NCI-H226 (cell line): ENCODE results near the gene GEMIN4.
"Not testable (repeated sequence)": the region's sequence is repeated elsewhere in the genome, so short reads cannot be mapped to it uniquely, and the experiment has no call there.

ENCODE experiments used
- DNase-seq: peaks from one replicate; pipeline ENCODE4 v3.0.0-alpha.2; 2015

GEMIN4 gene

DNA sequence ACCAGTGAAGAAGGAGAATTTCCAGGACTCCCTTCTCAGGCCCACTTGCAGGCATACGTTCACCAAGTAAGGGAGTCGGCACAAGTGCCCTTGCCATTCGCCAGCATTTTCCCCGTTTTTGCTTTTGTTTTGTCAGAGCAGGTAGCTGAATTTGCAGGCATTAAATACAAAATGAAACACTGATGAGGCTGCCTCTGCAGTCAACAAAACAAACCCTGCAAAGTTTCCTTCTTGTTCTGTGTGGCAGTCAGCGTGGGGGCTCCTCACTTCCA lies 22.2 kb upstream of the GEMIN4 start:
- DNase-seq, result no peak

GRCh38 chr17:773467-774312 lies 21.6 kb upstream of the GEMIN4 start:
- DNase-seq, result no peak

DNA sequence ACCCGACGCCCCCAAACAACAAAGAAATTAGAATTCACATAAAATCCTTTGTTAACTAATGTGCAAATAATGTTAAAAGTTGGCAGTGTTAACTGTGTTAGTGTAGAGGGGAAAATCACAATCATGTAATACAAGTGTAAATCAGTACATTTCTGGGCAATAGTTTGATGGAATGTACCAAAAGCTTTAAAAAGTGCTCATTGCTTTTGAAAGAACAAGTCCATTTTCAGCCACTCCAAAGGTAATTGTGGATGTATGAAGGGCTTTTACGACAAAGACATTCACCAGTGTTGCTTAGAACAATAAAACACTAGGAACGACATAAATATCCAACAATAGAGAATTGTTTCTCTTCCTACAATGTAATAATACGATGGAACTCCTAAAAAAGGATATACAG lies 21.0 kb upstream of the GEMIN4 start:
- DNase-seq, result no peak

- no peak for DNase-seq
Measured at GRCh38 chr17:767076-767475, 15.0 kb upstream of the GEMIN4 start.

GRCh38 chr17:760371-760770 lies 8.3 kb upstream of the GEMIN4 start:
- DNase-seq, result no peak

DNA sequence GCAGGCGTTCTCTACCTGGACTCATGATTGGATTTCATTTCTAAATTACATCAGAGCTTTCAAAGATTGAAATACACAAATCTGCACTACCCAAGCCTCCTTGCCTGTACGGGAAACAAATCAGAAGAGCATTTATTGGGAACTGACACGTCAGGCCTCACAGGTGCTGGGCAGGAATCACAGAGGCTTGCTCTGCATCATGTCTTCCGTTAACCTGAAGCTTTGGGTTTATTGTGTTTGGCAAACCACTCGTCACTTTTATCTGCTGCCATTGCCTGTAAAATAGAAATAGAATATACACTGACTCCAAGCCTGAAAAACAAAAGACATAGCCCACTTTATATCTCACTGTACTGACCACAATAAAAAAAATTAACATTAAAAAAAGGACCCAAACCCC lies 7.9 kb upstream of the GEMIN4 start:
- DNase-seq, result no peak

DNA sequence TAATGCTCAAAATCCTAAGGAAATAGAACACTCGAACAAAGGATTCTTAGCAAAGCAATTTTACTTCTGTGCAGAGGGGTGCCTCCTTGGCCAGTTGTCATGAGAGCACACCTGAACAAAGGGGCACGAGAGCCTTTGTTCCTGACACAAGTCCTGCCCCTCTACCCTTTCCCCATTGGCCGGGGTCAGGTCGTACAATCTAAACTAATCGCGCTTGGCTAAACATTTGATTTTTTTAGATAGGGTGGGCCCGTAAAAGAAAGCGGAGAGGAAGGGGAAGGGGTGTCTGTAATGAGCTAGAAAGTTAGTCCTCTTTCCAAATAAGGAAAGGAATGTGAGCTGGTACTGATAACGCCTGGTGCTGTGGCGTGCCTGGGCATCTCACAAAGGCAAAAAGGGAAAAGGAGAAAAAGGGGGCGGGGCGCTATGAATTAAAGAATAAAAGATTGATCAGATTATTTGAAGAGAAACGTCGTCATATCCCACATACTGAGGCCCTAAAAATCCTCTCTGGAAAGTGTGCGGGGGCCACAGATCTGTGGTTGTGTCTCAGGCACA lies 4.0 kb upstream of the GEMIN4 start:
- DNase-seq, result not testable (repeated sequence)

DNA sequence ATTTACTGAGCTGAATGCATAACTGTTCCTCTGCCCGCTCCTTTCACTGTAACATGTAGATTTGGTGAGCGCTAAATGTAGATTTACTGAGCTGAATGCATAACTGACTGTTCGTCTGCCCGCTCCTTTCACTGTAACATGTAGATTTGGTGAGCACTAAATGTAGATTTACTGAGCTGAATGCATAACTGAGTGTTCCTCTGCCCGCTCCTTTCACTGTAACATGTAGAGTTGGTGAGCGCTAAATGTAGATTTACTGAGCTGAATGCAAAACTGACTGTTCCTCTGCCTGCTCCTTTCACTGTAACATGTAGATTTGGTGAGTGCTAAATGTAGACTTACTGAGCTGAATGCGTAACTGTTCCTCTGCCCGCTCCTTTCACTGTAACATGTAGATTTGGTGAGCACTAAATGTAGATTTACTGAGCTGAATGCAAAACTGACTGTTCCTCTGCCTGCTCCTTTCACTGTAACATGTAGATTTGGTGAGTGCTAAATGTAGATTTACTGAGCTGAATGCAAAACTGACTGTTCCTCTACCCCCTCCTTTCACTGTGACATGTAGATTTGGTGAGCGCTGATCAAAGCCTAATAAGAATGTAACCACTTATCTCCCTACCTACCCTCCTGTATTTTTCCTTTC lies 3.4 kb upstream of the GEMIN4 start:
- not testable (repeated sequence) for DNase-seq

DNA sequence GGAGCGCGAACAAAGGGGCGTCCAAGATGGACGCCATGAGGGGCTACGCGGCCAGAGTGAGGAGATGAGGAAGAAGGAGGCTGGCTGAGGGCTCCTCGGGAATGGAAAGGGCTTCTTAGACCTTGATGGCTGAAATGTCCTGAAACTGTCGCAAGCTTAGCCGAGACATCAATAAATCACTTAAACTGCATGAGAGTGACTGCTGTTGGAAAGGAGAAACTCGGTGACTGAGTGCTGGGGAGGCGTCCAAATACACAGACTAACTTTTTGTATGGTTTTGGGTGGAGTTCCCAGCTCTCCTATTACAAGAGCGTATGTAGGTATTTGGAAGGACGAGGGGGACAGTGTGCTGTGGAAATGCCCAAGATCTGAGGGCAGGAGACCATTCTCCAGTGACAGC lies 1.4 kb upstream of the GEMIN4 start:
- no peak for DNase-seq

DNA sequence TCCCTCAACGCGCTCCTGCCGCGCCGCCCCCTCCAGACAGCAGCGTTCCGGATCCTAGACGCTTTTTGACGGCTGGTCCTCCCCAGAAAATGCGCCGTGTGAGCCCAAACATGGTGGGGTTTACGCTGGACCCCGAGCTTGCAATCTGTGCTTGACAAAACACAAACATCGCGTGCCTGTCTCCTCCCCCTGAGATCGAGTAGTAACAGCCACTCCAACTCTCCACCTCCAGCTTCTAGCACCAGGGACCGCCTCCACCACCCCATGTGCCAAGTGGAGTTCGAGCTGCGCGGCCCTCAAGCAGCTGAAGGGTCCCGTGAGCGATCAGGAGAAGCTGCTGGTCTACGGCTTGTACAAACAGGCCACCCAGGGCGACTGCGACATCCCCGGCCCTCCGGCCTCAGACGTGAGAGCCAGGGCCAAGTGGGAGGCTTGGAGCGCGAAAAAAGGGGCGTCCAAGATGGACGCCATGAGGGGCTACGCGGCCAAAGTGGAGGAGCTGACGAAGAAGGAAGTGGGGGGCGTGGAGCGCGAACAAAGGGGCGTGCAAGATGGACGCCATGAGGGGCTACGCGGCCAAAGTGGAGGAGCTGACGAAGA lies 656 bp upstream of the GEMIN4 start:
- no peak for DNase-seq

- DNase-seq, result no peak
Measured at GRCh38 chr17:751269-752001, 629 bp downstream of the GEMIN4 start.

GRCh38 chr17:750431-751037 lies 1.5 kb downstream of the GEMIN4 start:
- DNase-seq, result no peak

DNA sequence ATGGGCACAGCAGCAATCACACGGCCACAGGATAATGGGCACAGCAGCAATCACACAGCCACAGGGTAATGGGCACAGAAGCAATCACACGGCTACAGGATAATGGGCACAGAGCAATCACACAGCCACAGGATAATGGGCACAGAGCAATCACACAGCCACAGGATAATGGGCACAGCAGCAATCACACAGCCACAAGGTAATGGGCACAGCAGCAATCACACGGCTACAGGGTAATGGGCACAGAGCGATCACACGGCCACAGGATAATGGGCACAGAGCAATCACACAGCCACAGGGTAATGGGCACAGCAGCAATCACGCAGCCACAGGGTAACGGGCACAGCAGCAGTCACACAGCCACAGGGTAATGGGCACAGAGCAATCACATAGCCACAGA lies 2.7 kb downstream of the GEMIN4 start:
- DNase-seq, result not testable (repeated sequence)

DNA sequence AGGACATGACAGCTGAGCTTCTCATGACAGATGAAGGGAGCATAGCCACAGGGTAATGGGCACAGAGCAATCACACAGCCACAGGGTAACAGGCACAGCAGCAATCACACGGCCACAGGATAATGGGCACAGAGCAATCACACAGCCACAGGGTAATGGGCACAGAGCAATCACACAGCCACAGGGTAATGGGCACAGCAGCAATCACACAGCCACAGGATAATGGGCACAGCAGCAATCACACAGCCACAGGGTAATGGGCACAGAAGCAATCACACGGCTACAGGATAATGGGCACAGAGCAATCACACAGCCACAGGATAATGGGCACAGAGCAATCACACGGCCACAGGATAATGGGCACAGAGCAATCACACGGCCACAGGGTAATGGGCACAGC lies 3.5 kb downstream of the GEMIN4 start:
- not testable (repeated sequence) for DNase-seq

DNA sequence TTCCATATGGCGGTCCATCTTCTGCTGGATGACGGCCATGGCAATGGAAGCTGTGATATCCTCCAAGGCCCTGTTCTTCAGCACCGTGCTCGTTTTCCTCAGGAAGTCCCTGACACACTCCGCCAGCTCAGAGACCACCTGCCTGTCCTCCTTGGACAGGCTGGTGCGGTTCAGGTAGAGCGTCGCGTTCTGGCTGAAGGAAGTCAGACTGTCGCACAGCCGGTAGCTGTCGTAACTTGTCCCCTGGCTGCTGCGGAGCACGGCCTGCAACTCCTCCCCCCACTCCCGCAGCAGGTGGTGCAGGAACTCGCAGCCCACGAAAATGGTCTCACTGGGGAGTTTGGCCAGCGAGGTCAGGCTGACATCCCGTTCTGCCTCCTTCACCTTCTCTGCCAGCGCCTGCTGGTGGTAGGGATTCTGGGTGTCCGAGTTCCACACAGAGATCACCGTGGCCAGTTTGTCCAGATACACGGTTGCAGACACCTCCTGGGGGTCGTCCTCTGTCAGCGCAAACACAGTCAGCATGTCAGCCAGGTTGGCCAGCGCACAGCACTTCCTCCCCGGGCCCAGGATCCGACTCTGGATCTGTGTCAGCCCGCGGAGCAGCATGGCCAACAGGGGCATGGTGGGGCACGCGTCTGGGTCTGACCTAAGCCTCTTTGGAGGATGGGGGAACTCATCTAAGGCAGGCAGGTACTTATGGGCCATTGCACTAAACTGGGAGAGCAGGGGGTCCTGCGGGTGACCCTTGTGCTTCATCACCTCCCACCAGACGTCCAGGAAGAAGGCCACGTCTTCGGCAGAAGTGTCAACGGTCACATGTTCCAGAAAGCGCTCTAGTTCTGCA lies 5.1 kb downstream of the GEMIN4 start:
- no peak for DNase-seq

- DNase-seq, result no peak
Measured at GRCh38 chr17:746181-746580, 5.9 kb downstream of the GEMIN4 start.

- no peak for DNase-seq
Measured at GRCh38 chr17:745406-745805, 6.7 kb downstream of the GEMIN4 start.

GRCh38 chr17:744937-745336 lies 7.1 kb downstream of the GEMIN4 start:
- no peak for DNase-seq

GRCh38 chr17:743139-743538 lies 8.9 kb downstream of the GEMIN4 start:
- no peak for DNase-seq

DNA sequence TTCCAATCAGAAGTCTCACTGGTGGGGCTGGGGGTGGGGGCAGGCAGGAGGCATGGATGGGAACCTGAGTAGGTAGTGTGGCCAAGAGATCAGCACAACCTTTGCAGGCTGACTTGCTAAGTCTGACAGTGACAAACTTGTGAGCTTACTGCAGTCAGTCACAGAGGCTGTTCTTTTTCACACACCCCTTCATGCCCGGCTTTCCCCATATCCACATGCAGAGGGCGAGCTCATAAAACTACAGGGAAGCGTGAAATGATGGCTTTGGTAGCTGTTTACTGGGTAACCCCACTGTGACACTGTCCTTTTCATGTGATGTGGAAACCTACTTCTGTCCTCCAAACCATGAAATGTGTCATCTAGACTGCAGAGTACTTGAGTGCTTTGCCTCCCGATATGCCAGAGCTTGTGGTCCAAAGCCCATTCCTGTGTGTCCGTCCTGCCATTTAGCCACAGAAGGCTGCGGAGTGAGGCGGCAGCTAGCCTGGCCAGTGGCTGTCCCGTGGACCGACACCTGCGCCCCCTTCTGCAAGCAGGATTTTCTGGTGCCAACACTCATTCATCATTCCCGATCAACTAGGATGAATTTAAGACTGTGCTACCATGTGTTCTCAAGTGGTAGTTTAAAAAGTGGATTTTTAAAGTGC lies 9.8 kb downstream of the GEMIN4 start:
- DNase-seq, result no peak

DNA sequence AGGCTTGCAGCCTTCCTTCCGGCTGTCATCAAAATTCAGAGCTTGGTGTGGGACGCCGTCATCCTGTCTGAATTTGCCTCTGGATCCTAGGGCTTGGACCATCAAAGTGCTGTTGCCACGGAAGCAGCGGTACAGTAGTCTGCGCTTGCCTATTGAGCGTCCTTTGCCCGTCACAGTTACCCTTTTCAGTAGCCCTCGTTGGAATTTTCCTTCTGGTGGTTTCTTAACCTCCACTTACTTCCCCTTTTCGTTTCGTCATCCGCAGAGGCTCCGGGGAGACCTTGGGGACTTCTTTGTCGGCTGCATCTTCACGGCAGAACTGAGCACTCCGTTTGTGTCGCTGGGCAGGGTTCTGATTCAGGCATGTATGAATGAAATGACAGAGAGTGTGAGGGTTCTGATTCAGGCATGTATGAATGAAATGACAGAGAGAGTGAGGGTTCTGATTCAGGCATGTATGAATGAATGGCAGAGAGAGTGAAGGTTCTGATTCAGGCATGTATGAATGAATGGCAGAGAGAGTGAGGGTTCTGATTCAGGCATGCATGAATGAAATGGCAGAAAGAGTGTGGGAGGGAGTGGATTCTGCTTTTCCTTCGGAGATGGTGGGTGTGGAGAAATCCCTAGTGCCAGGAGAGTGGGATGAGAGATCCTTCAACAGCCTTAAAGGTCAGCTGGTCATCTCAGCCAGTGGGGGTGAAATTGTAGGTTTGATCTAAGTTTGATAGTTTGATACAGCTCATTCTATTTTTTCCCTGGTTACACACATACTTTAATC lies 11.6 kb downstream of the GEMIN4 start:
- no peak for DNase-seq
